Measurements from ENCODE around the gene SH3RF3. TPM values are rescaled to one million over a fixed set of nuclear protein-coding genes. Genes with fewer than 3 reads are reported as not detected.

Gene SH3RF3
- total and polyA plus RNA-seq, 4 experiments from 2014 or later, result 0.26 to 2.2 (median 2.1) TPM; not detected in 1

DNA sequence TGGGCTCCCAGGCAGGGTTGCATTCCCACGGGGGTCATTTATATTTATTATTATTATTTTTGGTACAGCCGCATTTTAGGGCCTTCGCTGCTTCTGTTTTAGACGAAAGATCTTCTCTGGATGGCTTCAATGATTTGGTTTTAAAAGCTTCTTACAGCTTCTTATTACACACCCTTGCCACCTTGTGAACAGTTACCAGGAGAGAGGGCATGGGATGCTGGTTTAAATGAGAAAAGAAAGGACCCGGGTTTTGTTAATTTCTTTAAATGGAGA is 1.7 kb downstream of the SH3RF3 start:
- peaks cover 15% of the 10 kb centered on the region for H3K4me1 ChIP-seq (ENCODE audit: insufficient read depth, low read length)
- ChIA-PET CTCF (ENCODE audit: partially characterized antibody) (interaction anchor here (0.6 kb wide), 1 partner anchor 108 kb away, joined by 3 read pairs; no protein-coding TSS in a partner anchor), POLR2A (ENCODE audit: partially characterized antibody) (interaction anchor here (2.9 kb wide), 1 partner anchor 99 kb away, joined by 19 read pairs; no protein-coding TSS in a partner anchor)
- Mint-ChIP-seq H3K27me3 (peaks cover 25 to 34% of the 10 kb centered on the region in 2 donors), H3K9me3 (peaks cover 0 to 1% (median 0%) of the 10 kb centered on the region in 8 donors), H3K36me3 (no peaks in the 10 kb centered on the region), H3K4me3 (peak overlapping the region in 6 of 8 donors; percentile 18 to 96 (median 73)), H3K4me1 (peaks cover 6 to 14% (median 10%) of the 10 kb centered on the region in 4 donors), H3K27ac (no peak overlapping the region)
- peaks cover 5% of the 10 kb centered on the region for H3K27me3 ChIP-seq (ENCODE audit: insufficient read depth, low read length)
- no peak overlapping the region for H3K27ac ChIP-seq (ENCODE audit: low read depth, low read length)
- intact Hi-C loops (cut with micrococcal nuclease), result no loop called here
- DNase-seq, result no peak
- no peaks in the 10 kb centered on the region for H3K9me3 ChIP-seq (ENCODE audit: control insufficient read depth in 1 of 2, low read length in 2 of 2)
- no peaks in the 10 kb centered on the region for H3K36me3 ChIP-seq (ENCODE audit: insufficient read depth, low read length)
- H3K4me3 ChIP-seq (ENCODE audit: low read length in 2 of 2), result no peak overlapping the region

DNA sequence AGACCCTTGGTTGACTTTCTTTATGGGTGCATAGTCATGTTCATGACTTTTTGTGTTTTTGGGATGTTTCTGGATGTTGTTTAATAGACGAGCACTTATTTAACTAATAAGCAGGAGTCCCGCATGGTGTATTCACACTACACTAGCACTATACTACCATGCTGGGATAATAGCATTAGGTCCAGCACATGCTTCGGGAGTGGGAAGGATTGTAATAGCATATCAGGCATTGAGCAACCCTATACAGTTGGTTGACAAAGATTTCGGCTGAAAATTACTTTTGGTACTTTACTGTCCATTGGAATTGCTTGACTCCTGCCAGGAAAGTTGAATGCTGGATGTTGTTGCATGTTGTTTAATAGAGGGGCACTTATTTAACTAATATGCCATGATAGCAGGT is 2.8 kb downstream of the SH3RF3 start:
- intact Hi-C loops (cut with micrococcal nuclease), result no loop called here
- peaks cover 20 to 29% of the 10 kb centered on the region in 2 donors for H3K27me3 Mint-ChIP-seq

DNA sequence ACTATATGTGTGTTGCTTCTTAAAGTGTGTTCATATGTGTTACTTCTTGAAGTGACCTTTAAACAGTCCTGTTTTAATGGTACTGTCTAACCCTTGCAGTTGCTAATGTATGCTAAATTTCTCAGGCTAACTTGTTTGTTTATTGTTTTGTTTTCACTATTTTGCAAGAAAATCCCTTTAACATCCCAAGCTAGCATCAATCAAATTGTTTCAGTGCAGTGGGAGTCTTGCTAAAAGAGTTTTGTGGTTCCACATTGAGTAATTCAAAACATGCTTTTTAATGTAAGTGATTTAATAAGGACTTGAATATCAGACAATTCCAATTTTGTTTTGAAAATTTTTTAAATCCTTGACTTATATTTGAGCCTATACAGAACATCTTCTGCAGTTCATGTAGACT is 3.6 kb downstream of the SH3RF3 start:
- Histone ChIP-seq H3K27me3 (ENCODE audit: insufficient read depth, low read length) (no peaks in the 10 kb centered on the region), H3K27ac (ENCODE audit: low read depth, low read length) (no peak overlapping the region), H3K4me3 (ENCODE audit: low read length in 2 of 2) (no peak overlapping the region), H3K9me3 (ENCODE audit: control insufficient read depth in 1 of 2, low read length in 2 of 2) (no peaks in the 10 kb centered on the region), H3K36me3 (ENCODE audit: insufficient read depth, low read length) (no peaks in the 10 kb centered on the region), H3K4me1 (ENCODE audit: insufficient read depth, low read length) (peaks cover 15% of the 10 kb centered on the region)
- ChIA-PET POLR2A (ENCODE audit: partially characterized antibody) (no interaction called here), CTCF (ENCODE audit: partially characterized antibody) (interaction anchor here (0.8 to 1.4 kb wide), 2 partner anchors 202 to 377 kb away, joined by 3 to 5 read pairs; no protein-coding TSS in a partner anchor)
- peaks cover 6 to 14% (median 10%) of the 10 kb centered on the region in 4 donors for H3K4me1 Mint-ChIP-seq
- H3K27me3 Mint-ChIP-seq, result peaks cover 14 to 31% of the 10 kb centered on the region in 2 donors
- no peaks in the 10 kb centered on the region for H3K36me3 Mint-ChIP-seq
- H3K27ac Mint-ChIP-seq, result no peak overlapping the region
- no peak for DNase-seq
- H3K9me3 Mint-ChIP-seq, result peaks cover 0 to 1% (median 0%) of the 10 kb centered on the region in 8 donors
- intact Hi-C loops (cut with micrococcal nuclease), result no loop called here
- no peak overlapping the region for H3K4me3 Mint-ChIP-seq

More for the DNA sequence above, 2.8 kb downstream of the SH3RF3 start:
- H3K36me3 Mint-ChIP-seq, result no peaks in the 10 kb centered on the region
- Histone ChIP-seq H3K4me3 (ENCODE audit: low read length in 2 of 2) (no peak overlapping the region), H3K36me3 (ENCODE audit: insufficient read depth, low read length) (no peaks in the 10 kb centered on the region), H3K4me1 (ENCODE audit: insufficient read depth, low read length) (peaks cover 15% of the 10 kb centered on the region), H3K27me3 (ENCODE audit: insufficient read depth, low read length) (no peaks in the 10 kb centered on the region), H3K9me3 (ENCODE audit: control insufficient read depth in 1 of 2, low read length in 2 of 2) (no peaks in the 10 kb centered on the region), H3K27ac (ENCODE audit: low read depth, low read length) (no peak overlapping the region)
- no peak overlapping the region for H3K27ac Mint-ChIP-seq
- peaks cover 0 to 1% (median 0%) of the 10 kb centered on the region in 8 donors for H3K9me3 Mint-ChIP-seq
- H3K4me1 Mint-ChIP-seq, result peaks cover 6 to 14% (median 10%) of the 10 kb centered on the region in 4 donors
- CTCF ChIA-PET (ENCODE audit: partially characterized antibody), result interaction anchor here (1.4 kb wide), 1 partner anchor 378 kb away, joined by 5 read pairs; no protein-coding TSS in a partner anchor
- DNase-seq, result no peak
- POLR2A ChIA-PET (ENCODE audit: partially characterized antibody), result no interaction called here
- H3K4me3 Mint-ChIP-seq, result no peak overlapping the region

DNA sequence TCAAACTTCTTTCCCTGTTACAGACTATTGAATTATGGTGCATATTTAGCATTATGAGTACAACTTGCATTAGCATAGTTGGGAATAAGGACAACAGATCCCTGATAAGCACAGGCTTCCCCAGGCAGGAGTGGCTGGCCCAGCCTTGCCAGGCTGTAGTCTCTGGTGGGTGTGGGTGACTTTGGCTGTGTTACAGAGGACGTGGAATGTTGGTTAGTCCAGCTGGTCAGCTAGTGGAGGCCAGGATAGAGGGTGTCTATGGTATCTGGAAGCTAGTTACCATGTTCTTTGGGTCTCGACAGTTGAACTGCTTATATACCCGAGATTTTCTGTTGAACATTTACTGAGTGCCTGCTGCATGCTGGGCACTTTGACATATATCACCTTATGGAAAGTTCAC is 4.7 kb downstream of the SH3RF3 start:
- H3K27me3 Mint-ChIP-seq, result peaks cover 20 to 32% of the 10 kb centered on the region in 2 donors
- peaks cover 4 to 10% (median 6%) of the 10 kb centered on the region in 4 donors for H3K4me1 Mint-ChIP-seq
- POLR2A ChIA-PET (ENCODE audit: partially characterized antibody), result interaction anchor here (0.6 to 1.1 kb wide), 2 partner anchors 101 to 166 kb away, joined by 3 to 4 read pairs; no protein-coding TSS in a partner anchor
- Histone ChIP-seq H3K9me3 (ENCODE audit: control insufficient read depth in 1 of 2, low read length in 2 of 2) (no peaks in the 10 kb centered on the region), H3K27me3 (ENCODE audit: insufficient read depth, low read length) (no peaks in the 10 kb centered on the region), H3K36me3 (ENCODE audit: insufficient read depth, low read length) (no peaks in the 10 kb centered on the region), H3K27ac (ENCODE audit: low read depth, low read length) (no peak overlapping the region), H3K4me3 (ENCODE audit: low read length in 2 of 2) (no peak overlapping the region), H3K4me1 (ENCODE audit: insufficient read depth, low read length) (peaks cover 5% of the 10 kb centered on the region)
- peaks cover 0 to 1% (median 0%) of the 10 kb centered on the region in 8 donors for H3K9me3 Mint-ChIP-seq
- H3K4me3 Mint-ChIP-seq, result no peak overlapping the region
- DNase-seq, result no peak
- CTCF ChIA-PET (ENCODE audit: partially characterized antibody), result interaction anchor here (1.5 kb wide), 1 partner anchor 9 kb away, joined by 5 read pairs; no protein-coding TSS in a partner anchor
- intact Hi-C loops (cut with micrococcal nuclease), result no loop called here
- no peak overlapping the region for H3K27ac Mint-ChIP-seq
- H3K36me3 Mint-ChIP-seq, result no peaks in the 10 kb centered on the region

DNA sequence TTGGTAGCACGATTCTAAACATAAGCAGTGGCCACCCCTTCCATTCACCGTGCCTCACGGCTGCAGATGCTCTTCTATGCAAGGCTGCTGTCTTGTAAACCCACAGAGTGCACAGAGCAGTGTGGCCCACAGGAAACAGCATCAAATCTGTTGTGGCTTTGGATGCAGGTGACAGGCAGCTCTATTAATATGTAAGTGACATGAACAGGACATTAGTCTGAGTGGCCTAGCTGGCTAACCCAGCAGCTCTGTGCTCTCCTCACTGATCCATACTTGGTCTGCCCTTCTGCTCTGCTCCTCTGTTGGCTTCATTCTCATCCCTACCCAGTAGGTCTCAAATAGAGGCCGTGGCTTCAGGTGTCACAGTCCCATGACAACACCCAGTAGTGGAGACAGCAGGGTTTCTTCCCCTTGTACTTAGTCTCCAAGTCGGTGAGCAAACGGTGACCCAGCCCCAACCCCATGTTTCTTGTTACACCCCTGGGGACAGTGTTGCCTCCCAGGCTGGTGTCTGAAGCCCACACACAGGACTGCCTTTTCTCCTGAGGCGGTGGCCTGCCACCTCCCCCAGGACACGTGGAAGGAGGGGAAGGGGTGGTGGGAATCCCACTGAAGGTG is 5.8 kb downstream of the SH3RF3 start:
- H3K4me3 ChIP-seq (ENCODE audit: low read length in 2 of 2), result no peak overlapping the region
- intact Hi-C loops (cut with micrococcal nuclease), result no loop called here
- POLR2A ChIA-PET (ENCODE audit: partially characterized antibody), result interaction anchor here (1.1 kb wide), 1 partner anchor 102 kb away, joined by 3 read pairs; no protein-coding TSS in a partner anchor
- no peaks in the 10 kb centered on the region for H3K9me3 ChIP-seq (ENCODE audit: control insufficient read depth in 1 of 2, low read length in 2 of 2)
- Mint-ChIP-seq H3K4me3 (no peak overlapping the region), H3K4me1 (peaks cover 4 to 10% (median 6%) of the 10 kb centered on the region in 4 donors), H3K36me3 (no peaks in the 10 kb centered on the region), H3K27me3 (peaks cover 24 to 35% of the 10 kb centered on the region in 2 donors), H3K27ac (no peak overlapping the region), H3K9me3 (peaks cover 0 to 1% (median 0%) of the 10 kb centered on the region in 8 donors)
- CTCF ChIA-PET (ENCODE audit: partially characterized antibody), result no interaction called here
- no peak for DNase-seq
- H3K36me3 ChIP-seq (ENCODE audit: insufficient read depth, low read length), result no peaks in the 10 kb centered on the region
- H3K4me1 ChIP-seq (ENCODE audit: insufficient read depth, low read length), result no peaks in the 10 kb centered on the region
- no peak overlapping the region for H3K27ac ChIP-seq (ENCODE audit: low read depth, low read length)
- H3K27me3 ChIP-seq (ENCODE audit: insufficient read depth, low read length), result no peaks in the 10 kb centered on the region

DNA sequence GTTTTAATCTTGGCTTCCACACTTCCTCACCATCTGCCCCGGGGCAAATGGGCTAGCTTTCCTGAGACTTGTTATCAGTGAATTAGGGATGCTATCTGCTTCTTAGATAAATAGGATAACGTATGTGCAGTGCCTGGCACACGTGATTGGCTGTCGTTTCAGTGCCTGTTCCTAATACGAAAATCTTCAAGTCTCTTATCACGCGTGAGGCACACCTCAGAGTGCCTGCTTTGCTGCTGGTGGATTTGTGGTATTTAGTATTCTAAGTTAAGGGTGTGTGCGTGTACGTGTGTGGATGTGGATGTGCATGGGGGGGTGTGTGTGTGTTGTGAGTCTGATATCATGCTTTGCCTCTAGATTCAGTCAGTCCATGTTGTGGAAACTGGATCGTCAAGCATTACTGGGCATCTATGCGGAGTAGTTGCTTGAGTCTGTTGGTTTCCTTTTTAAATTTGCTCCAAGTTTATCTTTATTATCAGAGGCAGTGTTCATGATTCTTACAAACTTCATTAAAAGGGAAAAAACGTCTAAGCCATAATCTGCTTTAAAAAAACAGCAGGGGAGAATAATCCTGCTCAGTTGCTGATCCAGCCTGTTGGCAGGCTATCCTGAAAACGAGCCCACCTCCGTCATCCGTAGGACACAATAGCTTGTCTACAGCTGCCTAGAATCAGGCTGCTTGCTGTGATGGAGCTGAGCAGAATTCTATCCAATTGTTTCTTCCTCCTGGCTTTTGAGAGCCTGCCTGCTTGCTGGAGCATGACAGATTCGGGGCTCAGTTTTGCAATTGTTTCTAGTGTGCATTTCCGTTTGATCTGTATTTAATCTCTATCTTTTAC is 6.6 kb downstream of the SH3RF3 start:
- no peaks in the 10 kb centered on the region for H3K36me3 ChIP-seq (ENCODE audit: insufficient read depth, low read length)
- CTCF ChIA-PET (ENCODE audit: partially characterized antibody), result no interaction called here
- no peaks in the 10 kb centered on the region for H3K27me3 ChIP-seq (ENCODE audit: insufficient read depth, low read length)
- H3K9me3 Mint-ChIP-seq, result no peaks in the 10 kb centered on the region
- DNase-seq, result no peak
- intact Hi-C loops (cut with micrococcal nuclease), result no loop called here
- no peak overlapping the region for H3K27ac ChIP-seq (ENCODE audit: low read depth, low read length)
- H3K4me1 Mint-ChIP-seq, result peaks cover 0 to 4% (median under 1%) of the 10 kb centered on the region in 4 donors
- H3K9me3 ChIP-seq (ENCODE audit: control insufficient read depth in 1 of 2, low read length in 2 of 2), result no peaks in the 10 kb centered on the region
- H3K4me3 ChIP-seq (ENCODE audit: low read length in 2 of 2), result no peak overlapping the region
- POLR2A ChIA-PET (ENCODE audit: partially characterized antibody), result no interaction called here
- no peak overlapping the region for H3K27ac Mint-ChIP-seq
- peaks cover 19 to 30% of the 10 kb centered on the region in 2 donors for H3K27me3 Mint-ChIP-seq
- no peaks in the 10 kb centered on the region for H3K4me1 ChIP-seq (ENCODE audit: insufficient read depth, low read length)
- H3K4me3 Mint-ChIP-seq, result no peak overlapping the region
- H3K36me3 Mint-ChIP-seq, result no peaks in the 10 kb centered on the region

DNA sequence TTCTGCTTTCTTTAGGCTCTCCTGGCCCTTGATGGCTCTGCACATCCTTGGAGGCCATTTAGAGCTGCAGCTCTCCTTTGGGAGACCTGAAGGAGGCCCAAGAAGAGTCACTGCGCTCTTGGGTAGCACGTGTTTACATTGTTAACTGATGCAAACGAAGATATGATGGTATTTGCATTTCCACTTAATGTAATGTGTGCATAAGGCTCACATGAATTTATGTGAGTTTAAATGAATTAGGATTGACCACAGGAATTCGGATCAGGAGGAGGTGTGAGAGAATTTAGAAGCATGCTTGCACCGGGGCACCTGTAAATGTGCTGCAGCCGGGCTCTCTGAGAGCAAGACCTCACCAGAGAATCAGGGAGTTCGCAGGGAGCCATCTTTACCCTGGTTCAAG is 7.5 kb downstream of the SH3RF3 start:
- no peak overlapping the region for H3K27ac Mint-ChIP-seq
- Histone ChIP-seq H3K4me1 (ENCODE audit: insufficient read depth, low read length) (no peaks in the 10 kb centered on the region), H3K4me3 (ENCODE audit: low read length in 2 of 2) (no peak overlapping the region), H3K9me3 (ENCODE audit: control insufficient read depth in 1 of 2, low read length in 2 of 2) (no peaks in the 10 kb centered on the region), H3K36me3 (ENCODE audit: insufficient read depth, low read length) (no peaks in the 10 kb centered on the region), H3K27ac (ENCODE audit: low read depth, low read length) (no peak overlapping the region), H3K27me3 (ENCODE audit: insufficient read depth, low read length) (no peaks in the 10 kb centered on the region)
- no peaks in the 10 kb centered on the region for H3K9me3 Mint-ChIP-seq
- peaks cover 0 to 2% (median 0%) of the 10 kb centered on the region in 4 donors for H3K4me1 Mint-ChIP-seq
- H3K27me3 Mint-ChIP-seq, result peaks cover 24 to 30% of the 10 kb centered on the region in 2 donors
- DNase-seq, result no peak
- H3K36me3 Mint-ChIP-seq, result no peaks in the 10 kb centered on the region
- H3K4me3 Mint-ChIP-seq, result no peak overlapping the region
- CTCF ChIA-PET (ENCODE audit: partially characterized antibody), result no interaction called here
- intact Hi-C loops (cut with micrococcal nuclease), result no loop called here
- POLR2A ChIA-PET (ENCODE audit: partially characterized antibody), result no interaction called here
